Psoas muscle (tissue), 8 donors: ENCODE data around the gene SPNS2. TPM values are rescaled to one million over a fixed set of nuclear protein-coding genes. Genes with fewer than 3 reads are reported as not detected.

Source experiments
- ATAC-seq, 4 donors: fragments of 200-7000 bp; cut with Tn5 transposase; one replicate each; pipeline ENCODE4 v1.9.1; 2020; ENCODE audit warnings: moderate library complexity in 3 of 4, mild to moderate bottlenecking in 2 of 4
- DNase-seq, 2 donors: peaks; one replicate each; pipeline ENCODE4 v3.0.0-alpha.2; 2020
- H3K27ac ChIP-seq: fragments of 200-600 bp; one replicate; pipeline ENCODE4 v1.8.0; 2022
- H3K27me3 ChIP-seq, 3 donors: fragments of 200-600 bp in 1 of 3; one replicate each; pipeline versions ENCODE4 v1.6.1 to v1.8.0; 2013 to 2022; ENCODE audit warnings: low read length in 2 of 3, mild to moderate bottlenecking in 2 of 3, moderate library complexity in 1 of 3; ENCODE audit not compliant: insufficient read depth in 3 of 3
- H3K36me3 ChIP-seq, 2 donors: fragments of 200-600 bp in 1 of 2; one replicate each; pipeline versions ENCODE4 v1.6.1 to v1.8.0; 2013 to 2022; ENCODE audit warnings: low read depth in 1 of 2, mild to moderate bottlenecking in 1 of 2, moderate library complexity in 1 of 2; ENCODE audit not compliant: insufficient read depth in 1 of 2
- H3K4me1 ChIP-seq: fragments of 200-600 bp; one replicate; pipeline ENCODE4 v1.8.0; 2022
- H3K4me3 ChIP-seq: fragments of 200-600 bp; one replicate; pipeline ENCODE4 v1.8.0; 2022; ENCODE audit warnings: mild to moderate bottlenecking
- H3K9me3 ChIP-seq: fragments of 200-600 bp; one replicate; pipeline ENCODE4 v1.8.0; 2022
- CTCF ChIP-seq: fragments of 200-600 bp; IDR thresholded peaks from one replicate; pipeline ENCODE4 v1.8.0; 2022; ENCODE audit warnings: antibody characterized with exemption
- WGBS, 3 donors: extraction: QIAGEN DNeasy Blood & Tissue Kit; methylation state at CpG; one replicate each; pipeline versions ENCODE4 v1.1.6 to v1.1.7; 2013; 5-methylcytosine and 5-hydroxymethylcytosine counted together
- intact Hi-C, 2 donors: fragments of 100-400 bp; cut with DNase I; formaldehyde crosslinking; loops; one replicate each; pipeline versions ENCODE4 v1.11.0 to v1.14.2; 2022
- polyA plus RNA-seq, 3 donors: library from polyadenylated mRNA; stranded (reverse); fragments of 200-250 nt; gene quantifications; one replicate each; pipeline ENCODE4 v1.2.3, GENCODE V29; 2013
- total RNA-seq, 4 donors: library from RNA; stranded (reverse); fragmentation: NEBNext Ultra II Directional in 2 of 4; extraction: Animal tissue kit (Norgen Biotek cat#: 25700) in 2 of 4; gene quantifications; one replicate each; pipeline versions ENCODE4 v1.2.1 to v1.2.4, GENCODE V29; 2021 to 2023
- donor health status: healthy with polysubstance abuse.
- donor health status: DM: no; HTN: no; CAD: no; lungs with moderate emphysema.
- donor health status: Bipolar disorder and iron deficiency.
- donor health status: healthy.
- donor health status: DM: yes; HTN: yes; CAD: no.
- donor health status: DM: no; HTN: no; CAD: no.
- donor health status: DM: no; HTN: no; CAD: no.
- donor health status: DM: yes; HTN: yes; CAD: no.

SPNS2 gene
- total and polyA plus RNA-seq, 7 donors, result 3.5 to 10.6 (median 6.4) TPM

GRCh38 chr17:4509401-4509800, 10.7 kb downstream of the SPNS2 start:
- H3K4me3 ChIP-seq, result no peak overlapping the region
- DNase-seq (no peak), ATAC-seq (peak in 1 of 4 donors; percentile 28)
- no peaks in the 10 kb centered on the region for H3K9me3 ChIP-seq
- peaks cover 0 to 4% (median 0%) of the 10 kb centered on the region in 3 donors for H3K27me3 ChIP-seq
- H3K4me1 ChIP-seq, result peaks cover 7% of the 10 kb centered on the region
- intact Hi-C loops, result no loop called here
- no peaks in the 10 kb centered on the region for H3K36me3 ChIP-seq
- no peak overlapping the region for H3K27ac ChIP-seq
- 57 to 68% (median 63%) methylated on average over 8 of the region's 8 CpGs for WGBS, 3 donors
- no peak for TF ChIP-seq CTCF

GRCh38 chr17:4509923-4510617, 11.4 kb downstream of the SPNS2 start:
- no peaks in the 10 kb centered on the region for H3K36me3 ChIP-seq
- no peaks in the 10 kb centered on the region for H3K27me3 ChIP-seq
- H3K27ac ChIP-seq, result peak overlapping the region; percentile 4
- no peak overlapping the region for H3K4me3 ChIP-seq
- ATAC-seq (peak; percentile 19 to 61 (median 42)), DNase-seq (peak; percentile 62 to 71)
- H3K9me3 ChIP-seq, result no peaks in the 10 kb centered on the region
- TF ChIP-seq CTCF, result no peak
- H3K4me1 ChIP-seq, result peaks cover 7% of the 10 kb centered on the region
- WGBS, 3 donors, result 59 to 74% (median 72%) methylated on average over 20 to 21 of the region's 21 CpGs
- intact Hi-C loops, result no loop called here

- Histone ChIP-seq H3K9me3 (no peaks in the 10 kb centered on the region), H3K36me3 (no peaks in the 10 kb centered on the region), H3K4me3 (no peak overlapping the region), H3K27me3 (no peaks in the 10 kb centered on the region), H3K4me1 (peaks cover 7% of the 10 kb centered on the region), H3K27ac (peak overlapping the region; percentile 4)
- 66 to 70% (median 68%) methylated on average over 11 of the region's 11 CpGs for WGBS, 3 donors
- intact Hi-C loops, result no loop called here
- no peak for TF ChIP-seq CTCF
- DNase-seq (no peak), ATAC-seq (no peak)
These were observed 11.9 kb downstream of the SPNS2 start for GRCh38 chr17:4510618-4510941.

- ATAC-seq, result no peak
- WGBS, 3 donors, result 79 to 86% (median 83%) methylated on average over 10 of the region's 10 CpGs
- intact Hi-C loops, result no loop called here
- H3K27me3 ChIP-seq, result no peaks in the 10 kb centered on the region
- no peak for TF ChIP-seq CTCF
- no peaks in the 10 kb centered on the region for H3K9me3 ChIP-seq
- H3K4me1 ChIP-seq, result peaks cover 7% of the 10 kb centered on the region
- H3K4me3 ChIP-seq, result no peak overlapping the region
- H3K36me3 ChIP-seq, result no peaks in the 10 kb centered on the region
- DNase-seq, result no peak
- H3K27ac ChIP-seq, result no peak overlapping the region
These were observed 12.7 kb downstream of the SPNS2 start for GRCh38 chr17:4511199-4511932.
